ENCODE data around the gene CAPN1. TPM values are rescaled to one million over a fixed set of nuclear protein-coding genes. Genes with fewer than 3 reads are reported as not detected.
"Not testable (repeated sequence)": the region's sequence is repeated elsewhere in the genome, so short reads cannot be mapped to it uniquely, and the experiment has no call there.

Gene CAPN1
- polyA plus RNA-seq, 12 donors, result 64.7 to 140 (median 73.6) TPM; not detected in 1

DNA sequence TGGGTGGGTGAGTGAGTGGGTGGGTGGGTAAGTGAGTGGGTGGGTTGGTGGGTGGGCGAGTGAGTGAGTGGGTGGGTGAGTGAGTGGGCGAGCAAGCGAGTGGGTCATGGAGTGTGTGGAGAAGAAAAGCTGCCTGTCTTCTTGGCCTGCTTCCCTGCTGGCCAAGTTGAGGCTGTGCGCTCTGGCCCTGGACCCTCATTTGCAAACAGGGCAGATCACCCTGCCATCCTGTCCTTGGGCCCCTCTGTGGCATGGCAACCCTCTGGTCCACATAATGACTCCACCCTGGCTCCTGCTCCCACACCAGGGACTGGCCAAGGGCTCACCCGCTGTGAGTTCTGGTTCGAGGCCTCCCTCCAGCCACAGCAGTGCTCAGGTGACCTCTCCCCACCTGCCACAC is 35.1 kb downstream of the CAPN1 start:
- no peak for DNase-seq

- DNase-seq, result no peak
These were observed 36.0 kb downstream of the CAPN1 start for GRCh38 chr11:65217441-65218423.

- no peak for DNase-seq
These were observed 36.7 kb downstream of the CAPN1 start for GRCh38 chr11:65218446-65218845.

DNA sequence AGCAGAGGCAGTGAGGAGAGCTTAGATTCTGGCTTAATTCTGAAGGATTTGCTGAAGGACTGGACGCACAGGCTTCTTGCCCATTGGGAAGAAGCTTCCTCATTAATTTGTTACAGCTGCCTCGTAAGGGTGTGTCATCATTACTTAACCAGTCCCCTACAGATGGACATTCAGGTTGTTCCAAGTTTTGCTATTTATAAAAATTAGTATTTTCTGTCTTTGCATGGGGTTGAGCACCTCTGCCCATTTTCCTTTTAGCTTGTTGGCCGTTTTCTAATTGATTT is 38.1 kb downstream of the CAPN1 start:
- peak; percentile 41 for DNase-seq

DNA sequence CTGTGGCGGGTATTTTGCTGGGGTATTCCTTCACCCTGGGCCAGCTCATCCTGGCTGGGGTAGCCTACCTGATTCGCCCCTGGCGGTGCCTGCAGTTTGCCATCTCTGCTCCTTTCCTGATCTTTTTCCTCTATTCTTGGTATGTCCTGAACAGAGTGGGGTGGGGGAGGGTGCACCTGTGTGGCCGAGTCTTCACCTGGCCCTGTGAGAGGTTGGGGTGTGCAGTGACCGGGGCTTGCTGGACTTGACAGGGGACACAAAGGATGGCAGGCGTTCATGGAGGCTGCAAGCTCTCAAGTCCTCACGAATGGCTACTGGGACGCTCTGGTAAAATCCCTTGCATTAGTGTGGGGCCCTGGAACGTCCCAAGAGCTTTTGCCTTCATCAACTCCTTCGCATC is 39.3 kb downstream of the CAPN1 start:
- DNase-seq, result no peak

- DNase-seq, result no peak
These were observed 41.3 kb downstream of the CAPN1 start for GRCh38 chr11:65223011-65223410.

DNA sequence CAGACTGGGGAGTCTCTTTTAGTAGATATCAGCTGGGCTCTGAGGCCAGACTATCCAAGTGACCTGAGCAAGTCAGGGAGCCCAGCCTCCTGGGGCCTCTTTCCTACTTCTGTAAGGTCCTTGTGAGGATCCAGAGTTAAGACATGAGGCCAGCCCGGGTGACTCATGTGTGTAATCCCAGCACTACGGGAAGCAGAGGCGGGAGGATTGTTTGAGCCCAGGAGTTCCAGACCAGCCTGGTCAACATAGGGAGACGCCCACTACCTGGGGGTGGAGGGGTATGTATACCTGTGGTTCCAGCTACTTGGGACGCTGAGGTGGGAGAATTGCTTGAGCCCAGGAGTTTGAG is 43.2 kb downstream of the CAPN1 start:
- DNase-seq, result no peak

DNA sequence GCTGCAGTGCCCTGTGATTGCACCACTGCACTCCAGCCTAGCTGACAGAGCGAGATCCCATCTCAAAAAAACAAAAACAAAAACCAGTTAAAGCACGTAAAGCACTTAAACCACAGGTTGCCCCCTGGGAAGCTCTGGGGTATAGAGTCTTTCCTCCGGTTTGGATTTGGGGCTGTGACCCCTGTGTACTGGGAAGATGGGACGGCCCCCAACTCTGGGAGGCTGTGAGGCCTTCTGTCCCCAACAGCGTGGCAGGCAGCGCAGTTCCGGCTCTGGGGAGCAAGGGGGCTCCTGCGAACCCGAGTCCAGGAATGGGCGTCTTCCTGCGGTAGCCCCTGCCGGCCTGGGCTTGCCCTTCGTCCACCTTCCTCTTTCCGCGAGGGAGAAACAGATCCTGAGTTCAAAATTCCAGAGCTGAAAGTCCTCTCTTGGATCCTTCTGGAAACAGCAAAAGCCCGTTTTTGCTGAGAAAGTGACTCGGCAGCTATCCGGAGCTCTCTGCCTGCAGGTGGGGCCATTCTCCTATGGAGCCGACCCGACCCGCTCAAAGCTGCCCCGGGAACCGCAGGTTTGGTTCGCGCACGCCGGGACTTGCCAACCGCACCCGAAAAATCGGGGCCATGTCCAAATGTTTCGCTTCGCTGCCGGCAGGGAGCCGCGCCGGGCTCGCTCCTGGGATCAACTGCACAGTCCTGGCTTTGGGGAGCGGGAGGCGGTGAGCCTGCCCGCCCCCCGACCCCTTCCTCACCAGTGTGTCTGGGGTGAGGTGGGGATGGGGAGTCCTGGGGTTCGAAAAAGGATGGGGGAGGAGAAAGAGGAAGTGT is 43.8 kb downstream of the CAPN1 start:
- peak; percentile 68 for DNase-seq

DNA sequence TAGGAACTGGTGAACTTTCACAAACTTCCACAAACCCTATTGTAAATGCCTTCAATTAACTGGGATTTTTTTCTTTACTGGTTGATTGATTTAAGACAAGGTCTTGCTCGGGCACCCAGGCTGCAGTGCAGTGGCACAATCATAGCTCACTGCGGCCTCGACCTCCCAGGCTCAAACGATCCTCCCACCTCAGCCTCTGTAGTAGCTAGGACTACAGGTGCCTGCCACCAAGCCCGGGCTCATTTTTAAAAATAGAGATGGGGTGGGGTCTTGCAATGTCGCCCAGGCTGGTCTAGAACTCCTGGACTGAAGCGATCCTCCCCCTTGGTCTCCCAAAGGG is 44.3 kb downstream of the CAPN1 start:
- DNase-seq, result no peak

DNA sequence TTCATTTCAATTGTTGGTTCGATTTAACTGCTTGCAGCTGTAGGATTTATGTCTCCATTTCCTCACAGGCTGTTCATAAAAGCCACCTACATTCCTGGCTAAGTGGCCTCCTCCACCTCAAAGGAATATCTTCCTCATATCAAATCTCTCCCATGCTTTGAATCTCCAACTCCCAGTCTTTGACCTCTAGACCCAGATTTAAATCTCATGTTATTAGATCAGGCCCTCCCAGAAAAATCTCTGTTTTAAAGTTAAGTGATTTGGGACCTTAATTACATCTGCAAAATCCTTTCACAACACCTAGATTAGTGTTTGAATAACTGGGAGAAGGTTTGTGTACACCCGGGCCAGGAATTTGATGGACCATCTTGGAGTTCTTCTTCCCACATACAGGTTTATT is 46.2 kb downstream of the CAPN1 start:
- no peak for DNase-seq

DNA sequence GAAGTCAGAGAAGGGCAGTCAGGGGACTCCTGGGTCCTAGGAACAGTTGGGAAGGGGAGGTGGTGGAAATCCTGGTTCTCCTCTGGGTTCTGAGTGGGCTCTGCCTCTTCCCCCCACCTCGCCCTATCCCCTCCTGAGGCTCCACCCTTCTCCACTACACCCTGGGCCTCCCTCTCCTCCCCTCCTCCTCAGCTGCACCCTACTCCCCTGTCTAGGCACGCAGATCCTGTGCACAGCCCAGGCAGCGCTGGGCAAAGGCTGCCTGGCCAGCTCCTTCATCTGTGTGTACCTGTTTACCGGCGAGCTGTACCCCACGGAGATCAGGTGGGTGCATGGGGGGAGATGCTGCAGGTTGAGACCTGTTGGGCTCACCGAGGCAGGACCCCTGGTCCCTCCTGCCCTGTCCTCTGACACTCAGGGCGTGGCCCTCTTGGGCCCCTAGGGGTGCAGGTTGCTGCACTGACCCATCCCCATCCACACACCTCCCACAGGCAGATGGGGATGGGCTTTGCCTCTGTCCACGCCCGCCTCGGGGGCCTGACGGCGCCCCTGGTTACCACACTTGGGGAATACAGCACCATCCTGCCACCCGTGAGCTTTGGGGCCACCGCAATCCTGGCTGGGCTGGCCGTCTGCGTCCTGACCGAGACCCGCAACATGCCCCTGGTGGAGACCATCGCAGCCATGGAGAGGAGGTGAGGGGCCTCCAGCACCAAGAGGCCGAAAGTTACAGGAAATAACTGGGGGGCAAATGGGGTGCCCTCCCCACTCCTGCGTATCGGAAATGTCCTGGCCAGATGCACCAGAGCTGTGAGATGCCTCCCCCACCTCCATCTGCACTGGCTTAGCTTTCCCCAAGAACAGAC is 54.7 kb downstream of the CAPN1 start:
- no peak for DNase-seq

DNA sequence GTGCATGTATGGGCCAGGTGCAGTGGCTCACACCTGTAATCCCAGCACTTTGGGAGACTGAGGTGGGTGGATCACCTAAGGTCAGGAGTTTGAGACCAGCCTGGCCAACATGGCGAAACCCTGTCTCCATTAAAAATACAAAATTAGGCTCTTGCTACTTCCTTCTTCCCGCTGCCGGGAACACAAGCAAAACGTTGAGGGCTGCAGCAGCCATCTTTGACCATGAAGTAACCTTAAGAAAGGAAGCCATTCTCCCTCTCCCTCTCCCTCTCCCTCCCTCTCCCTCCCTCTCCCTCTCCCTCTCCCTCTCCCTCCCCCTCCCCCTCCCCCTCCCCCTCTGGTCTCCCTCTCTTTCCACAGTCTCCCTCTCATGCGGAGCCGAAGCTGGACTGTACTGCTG is 56.6 kb downstream of the CAPN1 start:
- DNase-seq, result not testable (repeated sequence)

- no peak for DNase-seq
These were observed 59.4 kb downstream of the CAPN1 start for GRCh38 chr11:65241134-65241533.

GRCh38 chr11:65241692-65242091 is 60.0 kb downstream of the CAPN1 start:
- no peak for DNase-seq

- no peak for DNase-seq
These were observed 60.7 kb downstream of the CAPN1 start for GRCh38 chr11:65242389-65242788.

GRCh38 chr11:65243797-65244196 is 62.1 kb downstream of the CAPN1 start:
- DNase-seq, result no peak

DNA sequence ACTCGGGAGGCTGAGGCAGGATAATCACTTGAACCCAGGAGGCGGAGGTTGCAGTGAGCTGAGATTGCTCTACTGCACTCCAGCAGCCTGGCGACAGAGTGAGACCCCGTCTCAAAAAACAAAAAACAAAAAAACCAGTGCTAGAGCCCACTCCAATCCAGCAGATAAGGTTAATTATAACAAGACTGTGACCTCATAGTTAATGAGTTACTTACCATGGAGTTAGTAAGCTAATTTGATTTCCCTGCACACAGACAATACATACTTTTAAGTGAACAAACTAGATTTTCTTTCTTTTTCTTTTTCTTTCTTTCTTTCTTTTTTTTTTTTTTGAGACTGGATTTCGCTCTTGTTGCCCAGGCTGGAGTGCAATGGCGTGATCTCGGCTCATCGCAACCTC is 63.3 kb downstream of the CAPN1 start:
- not testable (repeated sequence) for DNase-seq

DNA sequence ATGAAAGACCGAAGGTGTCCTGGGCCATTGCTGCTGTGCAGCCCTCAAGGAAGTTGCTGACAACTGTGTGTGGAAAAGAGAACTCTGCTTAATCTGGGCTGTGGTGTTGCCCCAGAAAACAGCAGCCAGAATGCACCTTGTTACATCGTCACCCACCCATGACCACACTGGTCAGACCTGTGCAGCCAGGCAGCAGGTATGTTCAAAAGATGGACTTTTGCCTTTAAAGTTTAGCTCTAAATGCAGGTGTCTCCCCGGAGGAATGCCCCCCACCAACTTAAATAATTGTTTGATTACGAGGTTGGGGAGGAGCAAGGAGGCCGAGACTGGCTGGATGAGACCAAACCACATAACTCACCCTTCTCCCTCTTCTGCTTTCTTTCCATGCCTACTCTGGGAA is 64.8 kb downstream of the CAPN1 start:
- DNase-seq, result no peak

DNA sequence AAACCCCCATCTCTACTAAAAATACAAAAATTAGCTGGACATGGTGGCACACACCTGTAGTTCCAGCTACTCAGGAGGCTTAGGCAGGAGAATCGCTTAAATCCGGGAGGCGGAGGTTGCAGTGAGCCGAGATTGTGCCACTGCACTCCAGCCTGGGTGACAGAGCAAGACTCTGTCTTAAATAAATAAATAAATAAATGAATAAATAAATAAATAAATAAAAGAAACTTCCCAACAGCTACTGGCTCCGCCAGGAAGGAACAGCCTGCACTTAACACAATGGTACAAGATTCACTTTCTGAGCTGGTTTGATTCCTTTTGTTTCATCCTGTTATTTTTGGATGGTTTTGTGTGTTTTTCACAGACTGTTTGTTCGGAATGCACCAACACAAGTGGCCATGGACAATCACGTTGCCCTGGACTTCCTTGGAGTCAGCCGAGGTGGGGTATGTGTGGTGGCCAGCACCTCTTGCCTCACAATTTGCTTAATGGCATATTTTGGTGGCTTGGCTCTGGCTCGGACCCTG is 66.5 kb downstream of the CAPN1 start:
- not testable (repeated sequence) for DNase-seq

DNA sequence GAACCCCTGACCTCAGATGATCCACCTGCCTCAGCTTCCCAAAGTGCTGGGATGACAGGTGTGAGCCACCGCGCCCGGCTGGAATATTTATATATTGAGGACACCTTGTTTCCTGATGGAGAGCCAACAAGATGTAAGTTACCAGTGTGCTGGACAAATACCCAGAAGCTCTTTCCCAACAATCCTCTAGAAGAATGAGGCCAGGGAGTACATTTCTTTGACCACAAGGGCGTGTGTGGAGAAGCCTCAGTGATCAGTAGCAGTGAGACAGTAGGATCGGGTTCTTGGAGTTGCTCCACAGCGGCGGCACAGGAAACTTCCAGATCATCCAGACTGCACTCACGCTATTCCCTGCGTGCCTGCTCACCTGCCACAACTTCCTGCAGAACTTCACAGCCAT is 69.7 kb downstream of the CAPN1 start:
- DNase-seq, result no peak

DNA sequence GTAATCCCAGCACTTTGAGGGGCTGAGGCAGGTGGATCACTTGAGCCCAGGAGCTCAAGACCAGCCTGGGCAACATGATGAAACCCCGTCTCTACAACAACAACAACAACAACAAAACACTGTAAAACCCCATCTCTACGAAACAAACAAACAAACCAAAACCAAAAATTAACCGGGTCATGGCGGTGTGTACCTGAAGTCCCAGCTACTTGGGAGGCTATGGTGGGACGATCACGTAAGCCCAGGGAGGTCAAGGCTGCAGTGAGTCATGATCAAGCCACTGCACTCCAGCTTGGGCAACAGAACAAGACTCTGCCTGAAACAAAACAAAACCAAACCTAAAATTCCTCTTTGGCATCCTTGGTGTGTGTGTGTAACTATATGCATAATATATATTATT is 73.0 kb downstream of the CAPN1 start:
- DNase-seq, result no peak

DNA sequence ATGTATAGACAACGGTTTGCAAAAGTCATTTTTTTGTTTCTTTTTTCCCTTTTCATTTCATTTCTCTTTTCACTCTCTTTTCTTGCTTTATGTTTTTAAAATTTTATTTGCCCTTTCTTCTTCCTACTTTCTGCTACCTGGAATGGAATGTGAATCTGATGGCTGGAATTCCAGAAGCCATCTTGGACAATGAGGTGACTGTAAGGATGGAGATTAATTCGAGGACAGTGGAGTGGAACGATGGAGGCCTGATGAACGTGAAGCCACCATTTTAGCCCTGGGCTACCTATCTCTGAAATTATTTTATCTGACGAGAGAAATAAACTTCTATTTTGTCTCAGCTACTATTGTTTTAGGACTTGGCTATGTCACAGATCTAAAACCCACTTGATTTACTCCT is 77.3 kb downstream of the CAPN1 start:
- no peak for DNase-seq

All from muscle of arm (tissue), 12 donors.